ENCODE data around the gene LRRTM3.

LRRTM3 gene

DNA sequence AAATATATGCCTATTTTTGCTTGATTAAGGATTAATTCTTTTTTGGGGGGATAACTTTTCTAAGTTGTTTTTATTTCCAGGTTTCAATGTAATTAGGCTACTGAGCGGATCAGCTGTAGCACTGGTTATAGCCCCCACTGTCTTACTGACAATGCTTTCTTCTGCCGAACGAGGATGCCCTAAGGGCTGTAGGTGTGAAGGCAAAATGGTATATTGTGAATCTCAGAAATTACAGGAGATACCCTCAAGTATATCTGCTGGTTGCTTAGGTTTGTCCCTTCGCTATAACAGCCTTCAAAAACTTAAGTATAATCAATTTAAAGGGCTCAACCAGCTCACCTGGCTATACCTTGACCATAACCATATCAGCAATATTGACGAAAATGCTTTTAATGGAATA lies 1.0 kb downstream of the LRRTM3 start:
- DNase-seq = no peak
- TF ChIP-seq GATA1 (IDR thresholded peaks at IDR 0.05; ENCODE audit: low read depth, low read length) (no peak), POLR2A (IDR thresholded peaks at IDR 0.05; ENCODE audit: low read length) (no peak)

- no peak for DNase-seq
- TF ChIP-seq POLR2A (IDR thresholded peaks at IDR 0.05; ENCODE audit: low read length) = no peak
- TF ChIP-seq GATA1 (IDR thresholded peaks at IDR 0.05; ENCODE audit: low read depth, low read length) = no peak
These were observed 1.6 kb downstream of the LRRTM3 start for GRCh38 chr10:66927251-66927935.

DNA sequence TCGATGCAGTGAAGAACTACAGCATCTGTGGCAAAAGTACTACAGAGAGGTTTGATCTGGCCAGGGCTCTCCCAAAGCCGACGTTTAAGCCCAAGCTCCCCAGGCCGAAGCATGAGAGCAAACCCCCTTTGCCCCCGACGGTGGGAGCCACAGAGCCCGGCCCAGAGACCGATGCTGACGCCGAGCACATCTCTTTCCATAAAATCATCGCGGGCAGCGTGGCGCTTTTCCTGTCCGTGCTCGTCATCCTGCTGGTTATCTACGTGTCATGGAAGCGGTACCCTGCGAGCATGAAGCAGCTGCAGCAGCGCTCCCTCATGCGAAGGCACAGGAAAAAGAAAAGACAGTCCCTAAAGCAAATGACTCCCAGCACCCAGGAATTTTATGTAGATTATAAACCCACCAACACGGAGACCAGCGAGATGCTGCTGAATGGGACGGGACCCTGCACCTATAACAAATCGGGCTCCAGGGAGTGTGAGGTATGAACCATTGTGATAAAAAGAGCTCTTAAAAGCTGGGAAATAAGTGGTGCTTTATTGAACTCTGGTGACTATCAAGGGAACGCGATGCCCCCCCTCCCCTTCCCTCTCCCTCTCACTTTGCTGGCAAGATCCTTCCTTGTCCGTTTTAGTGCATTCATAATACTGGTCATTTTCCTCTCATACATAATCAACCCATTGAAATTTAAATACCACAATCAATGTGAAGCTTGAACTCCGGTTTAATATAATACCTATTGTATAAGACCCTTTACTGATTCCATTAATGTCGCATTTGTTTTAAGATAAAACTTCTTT lies 2.3 kb downstream of the LRRTM3 start:
- TF ChIP-seq GATA1 (IDR thresholded peaks at IDR 0.05; ENCODE audit: low read depth, low read length) = no peak
- TF ChIP-seq POLR2A (IDR thresholded peaks at IDR 0.05; ENCODE audit: low read length) = no peak
- DNase-seq = no peak

- no peak for TF ChIP-seq POLR2A (IDR thresholded peaks at IDR 0.05; ENCODE audit: low read length)
- TF ChIP-seq GATA1 (IDR thresholded peaks at IDR 0.05; ENCODE audit: low read depth, low read length) = no peak
- no peak for DNase-seq
These were observed 2.9 kb downstream of the LRRTM3 start for GRCh38 chr10:66928776-66929175.

GRCh38 chr10:66929375-66929774 lies 3.5 kb downstream of the LRRTM3 start:
- DNase-seq = no peak
- TF ChIP-seq POLR2A (IDR thresholded peaks at IDR 0.05; ENCODE audit: low read length) (no peak), GATA1 (IDR thresholded peaks at IDR 0.05; ENCODE audit: low read depth, low read length) (no peak)

- DNase-seq = peak; percentile 50 to 72
- TF ChIP-seq GATA1 (IDR thresholded peaks at IDR 0.05; ENCODE audit: low read depth, low read length) = no peak
- no peak for TF ChIP-seq POLR2A (IDR thresholded peaks at IDR 0.05; ENCODE audit: low read length)
These were observed 5.6 kb downstream of the LRRTM3 start for GRCh38 chr10:66931340-66931948.

- TF ChIP-seq POLR2A (IDR thresholded peaks at IDR 0.05; ENCODE audit: low read length) (no peak), GATA1 (IDR thresholded peaks at IDR 0.05; ENCODE audit: low read depth, low read length) (no peak)
- no peak for DNase-seq
These were observed 6.1 kb downstream of the LRRTM3 start for GRCh38 chr10:66931949-66932343.

- TF ChIP-seq POLR2A (IDR thresholded peaks at IDR 0.05; ENCODE audit: low read length) (no peak), GATA1 (IDR thresholded peaks at IDR 0.05; ENCODE audit: low read depth, low read length) (no peak)
- DNase-seq = no peak
These were observed 8.9 kb downstream of the LRRTM3 start for GRCh38 chr10:66934711-66935110.

DNA sequence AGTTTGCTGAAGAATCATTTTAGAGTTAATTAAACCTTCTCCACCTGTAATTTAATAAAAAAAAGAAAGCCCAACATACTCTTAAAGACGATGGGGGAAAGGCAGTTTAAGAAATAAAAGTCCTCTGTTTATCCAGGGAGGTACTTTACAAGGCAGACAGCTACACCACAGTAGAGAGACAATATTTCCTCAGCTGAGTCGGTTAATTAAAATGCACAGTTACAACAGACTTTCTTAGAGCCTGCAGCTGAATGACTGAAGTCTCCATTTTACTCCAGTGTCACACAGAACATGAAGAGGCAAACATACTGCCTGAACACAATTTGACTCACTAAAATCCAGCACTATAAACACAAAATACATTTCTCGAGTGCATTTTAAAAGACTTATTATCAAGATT lies 15.1 kb downstream of the LRRTM3 start:
- no peak for DNase-seq
- TF ChIP-seq POLR2A (IDR thresholded peaks at IDR 0.05; ENCODE audit: low read length) (no peak), GATA1 (IDR thresholded peaks at IDR 0.05; ENCODE audit: low read depth, low read length) (no peak)

GRCh38 chr10:66941491-66941890 lies 15.7 kb downstream of the LRRTM3 start:
- no peak for TF ChIP-seq GATA1 (IDR thresholded peaks at IDR 0.05; ENCODE audit: low read depth, low read length)
- TF ChIP-seq POLR2A (IDR thresholded peaks at IDR 0.05; ENCODE audit: low read length) = no peak

DNA sequence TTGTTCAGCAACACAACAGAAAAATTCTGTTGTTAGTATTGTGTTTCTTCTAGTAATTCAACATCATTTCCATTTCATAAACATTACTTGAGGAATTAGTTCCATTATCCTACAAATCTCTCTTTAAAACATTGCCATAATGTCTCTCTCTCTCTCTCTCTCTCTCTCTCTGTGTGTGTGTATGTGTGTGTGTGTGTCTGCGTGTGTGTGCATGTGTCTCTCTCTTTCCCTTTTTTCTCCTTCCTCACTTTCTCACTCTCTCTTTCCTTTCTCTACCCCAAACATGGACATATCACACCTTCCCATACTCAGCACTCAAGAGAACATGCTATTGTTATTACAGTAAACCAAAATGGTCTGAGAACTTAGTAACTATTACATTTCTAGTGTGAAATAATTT lies 16.6 kb downstream of the LRRTM3 start:
- no peak for DNase-seq
- TF ChIP-seq GATA1 (IDR thresholded peaks at IDR 0.05; ENCODE audit: low read depth, low read length) (no peak), POLR2A (IDR thresholded peaks at IDR 0.05; ENCODE audit: low read length) (no peak)

More at GRCh38 chr10:66941491-66941890, 15.7 kb downstream of the LRRTM3 start:
- no peak for DNase-seq

DNA sequence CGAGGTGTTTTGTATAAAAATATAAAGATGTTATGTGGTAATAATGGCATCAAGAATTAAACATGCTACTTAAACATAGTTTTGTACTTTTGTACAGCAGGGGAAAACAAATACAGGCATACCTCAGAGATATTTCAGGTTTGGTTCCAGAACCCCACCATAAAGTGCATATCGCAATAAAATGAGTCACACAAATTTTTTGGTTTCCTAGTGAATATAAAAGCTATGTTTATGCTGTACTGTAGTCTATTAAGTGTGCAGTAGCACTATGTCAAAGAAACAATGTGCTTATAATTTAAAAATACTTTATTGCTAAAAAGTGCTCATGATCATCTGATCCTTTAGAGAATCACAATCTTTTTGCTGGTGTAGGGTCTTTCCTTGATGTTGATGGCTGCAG lies 17.8 kb downstream of the LRRTM3 start:
- TF ChIP-seq POLR2A (IDR thresholded peaks at IDR 0.05; ENCODE audit: low read length) (no peak), GATA1 (IDR thresholded peaks at IDR 0.05; ENCODE audit: low read depth, low read length) (no peak)

DNA sequence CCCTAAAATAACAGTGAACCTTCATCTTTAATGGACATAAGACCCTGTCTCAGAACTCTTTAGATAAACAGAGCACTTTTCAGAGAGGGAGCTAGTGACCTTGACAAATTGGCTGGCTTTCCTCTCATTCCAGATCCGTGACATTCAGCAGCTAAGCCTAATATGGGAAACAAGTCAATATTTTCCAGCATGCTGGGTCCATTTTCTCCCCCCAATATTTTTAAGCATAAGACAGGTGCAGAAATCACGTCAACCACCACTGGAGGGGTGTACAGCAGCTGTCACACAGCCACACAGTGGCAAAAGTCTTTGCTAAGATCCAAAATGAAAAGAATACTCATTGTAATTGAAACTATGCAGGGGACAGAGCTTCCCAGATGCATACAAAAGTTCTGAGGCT lies 26.1 kb downstream of the LRRTM3 start:
- no peak for DNase-seq
- no peak for TF ChIP-seq POLR2A (IDR thresholded peaks at IDR 0.05; ENCODE audit: low read length)
- no peak for TF ChIP-seq GATA1 (IDR thresholded peaks at IDR 0.05; ENCODE audit: low read depth, low read length)

More for the DNA sequence above, 17.8 kb downstream of the LRRTM3 start:
- no peak for DNase-seq

DNA sequence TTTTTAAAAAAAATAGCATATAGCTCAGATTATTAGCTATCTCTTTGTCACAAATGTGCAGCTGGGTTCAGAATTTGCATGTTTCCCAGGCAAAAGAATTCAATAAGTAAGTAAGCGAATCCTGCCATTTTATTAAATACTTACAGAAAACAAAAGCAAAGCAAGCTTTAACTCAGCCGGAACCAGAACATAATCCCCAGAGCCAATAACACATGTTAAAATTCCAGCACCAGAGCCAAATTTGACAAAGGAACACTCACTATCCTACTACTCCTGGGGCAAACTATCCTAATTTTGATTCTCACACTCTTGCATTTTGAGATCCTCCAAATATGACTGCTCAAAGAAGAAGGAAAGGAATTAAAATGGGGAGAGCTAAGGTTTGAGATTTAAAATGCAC lies 32.6 kb downstream of the LRRTM3 start:
- TF ChIP-seq POLR2A (IDR thresholded peaks at IDR 0.05; ENCODE audit: low read length) (no peak), GATA1 (IDR thresholded peaks at IDR 0.05; ENCODE audit: low read depth, low read length) (no peak)

More for the DNA sequence above, 32.6 kb downstream of the LRRTM3 start:
- DNase-seq = no peak
